Measurements from ENCODE around the gene MAGI2.

The MAGI2 gene

DNA sequence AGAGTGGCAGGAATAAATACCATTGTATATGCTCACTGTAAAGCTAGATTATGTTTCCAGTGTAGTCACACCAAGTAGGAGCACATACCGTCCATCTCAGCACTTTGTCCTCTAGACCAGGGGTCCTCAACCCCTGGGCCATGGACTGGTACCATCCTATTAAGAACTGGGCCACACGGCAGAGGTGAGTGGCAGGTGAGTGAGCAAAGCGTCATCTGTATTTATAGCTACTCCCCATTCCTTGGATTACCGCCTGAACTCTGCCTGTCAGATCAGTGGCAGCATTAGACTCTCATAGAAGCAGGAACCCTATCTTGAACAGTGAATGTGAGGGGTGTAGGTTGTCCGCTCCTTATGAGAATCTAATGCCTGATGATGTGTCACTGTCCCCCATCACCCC lies 735.3 kb downstream of the MAGI2 start:
- no peak overlapping the region for H3K27ac ChIP-seq

GRCh38 chr7:78716876-78717275 lies 736.6 kb downstream of the MAGI2 start:
- H3K27ac ChIP-seq: no peak overlapping the region
- no peak overlapping the region for H3K4me3 ChIP-seq

More for the DNA sequence above, 735.3 kb downstream of the MAGI2 start:
- no peak overlapping the region for H3K4me3 ChIP-seq

DNA sequence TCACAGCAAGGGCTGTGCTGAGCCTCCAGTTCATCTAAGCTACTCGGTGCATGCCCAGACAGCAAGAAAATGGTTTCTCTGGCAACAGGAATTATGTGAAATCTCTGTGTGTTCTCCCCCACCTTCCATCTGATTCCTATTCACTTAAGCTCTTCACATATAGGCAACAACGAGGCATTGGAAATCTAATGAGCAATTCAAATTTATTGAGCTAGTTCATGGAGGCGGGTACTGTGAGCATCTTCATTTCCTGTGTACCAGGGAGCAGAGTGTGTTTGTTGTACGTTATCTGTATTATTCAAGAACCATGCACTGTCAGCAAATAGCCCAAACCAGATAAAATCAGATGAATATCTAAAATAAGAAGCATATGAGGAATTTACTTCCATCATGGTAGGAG lies 739.1 kb downstream of the MAGI2 start:
- Histone ChIP-seq H3K27ac (no peak overlapping the region), H3K4me3 (no peak overlapping the region)

GRCh38 chr7:78712111-78712510 lies 741.4 kb downstream of the MAGI2 start:
- no peak overlapping the region for H3K4me3 ChIP-seq
- H3K27ac ChIP-seq: no peak overlapping the region

DNA sequence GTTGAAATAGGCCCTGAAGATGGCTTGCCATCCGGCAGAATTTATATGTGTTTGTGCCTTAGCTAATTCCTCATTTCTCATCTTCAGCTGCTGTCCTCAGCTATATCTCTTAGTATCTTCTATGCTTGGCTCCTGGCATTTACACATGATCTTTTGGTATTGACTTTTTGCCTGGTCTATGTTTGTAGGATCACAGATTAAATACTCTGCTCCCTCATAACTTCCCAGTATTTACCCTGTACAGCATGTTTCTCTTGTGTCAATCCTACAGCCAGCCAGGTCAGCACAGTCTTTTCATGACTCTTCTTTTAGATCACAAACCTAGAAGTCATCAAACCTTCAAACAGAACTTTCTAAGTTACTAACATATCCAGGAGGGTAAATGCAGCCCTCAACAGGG lies 743.8 kb downstream of the MAGI2 start:
- no peak overlapping the region for H3K27ac ChIP-seq
- H3K4me3 ChIP-seq: no peak overlapping the region

- Histone ChIP-seq H3K4me3 (no peak overlapping the region), H3K27ac (no peak overlapping the region)
These were observed 749.0 kb downstream of the MAGI2 start for GRCh38 chr7:78704504-78704903.

DNA sequence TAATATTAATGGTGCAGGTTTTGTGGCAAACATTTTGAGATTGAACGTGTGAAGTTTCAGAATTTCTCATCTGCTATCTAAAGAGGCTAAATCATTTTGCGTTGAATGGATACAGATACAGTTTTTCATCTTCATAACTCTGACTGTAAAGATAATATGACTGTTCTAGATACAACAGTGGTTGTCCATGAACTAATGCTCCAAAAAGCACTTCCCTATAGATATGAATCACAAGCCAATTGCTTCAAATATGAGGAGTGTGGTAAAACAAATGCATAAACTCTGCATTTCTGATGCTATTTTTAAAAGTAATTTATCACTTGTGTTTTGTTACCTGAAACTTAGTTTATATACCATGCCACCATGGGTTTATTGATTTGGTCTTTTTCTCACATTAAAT lies 750.1 kb downstream of the MAGI2 start:
- Histone ChIP-seq H3K4me3 (no peak overlapping the region), H3K27ac (no peak overlapping the region)

- no peak overlapping the region for H3K27ac ChIP-seq
These were observed 750.7 kb downstream of the MAGI2 start for GRCh38 chr7:78702770-78703169.

DNA sequence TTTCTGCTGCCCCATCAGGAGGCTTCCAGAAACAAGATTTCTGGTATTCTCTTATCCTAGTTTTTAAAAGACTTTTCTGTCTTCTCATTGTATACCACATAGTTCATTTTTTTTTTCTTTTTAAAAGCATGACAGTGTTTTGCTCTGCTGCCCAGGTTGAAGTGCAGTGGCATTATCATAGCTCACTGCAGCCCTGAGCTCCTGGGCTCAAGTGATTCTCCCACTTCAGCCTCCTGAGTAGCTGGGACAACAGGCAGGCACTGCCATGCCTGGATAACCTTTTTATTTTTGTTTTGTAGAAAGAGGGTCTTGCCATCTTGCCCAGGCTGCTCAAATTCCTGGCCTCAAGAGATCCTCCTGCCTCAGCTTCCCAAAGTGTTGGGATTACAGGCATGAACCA lies 757.6 kb downstream of the MAGI2 start:
- H3K27ac ChIP-seq: no peak overlapping the region
- no peak overlapping the region for H3K4me3 ChIP-seq

More at GRCh38 chr7:78702770-78703169, 750.7 kb downstream of the MAGI2 start:
- no peak overlapping the region for H3K4me3 ChIP-seq

- H3K27ac ChIP-seq: no peak overlapping the region
- no peak overlapping the region for H3K4me3 ChIP-seq
These were observed 761.9 kb downstream of the MAGI2 start for GRCh38 chr7:78691584-78691983.

- no peak overlapping the region for H3K4me3 ChIP-seq
- no peak overlapping the region for H3K27ac ChIP-seq
These were observed 763.3 kb downstream of the MAGI2 start for GRCh38 chr7:78690174-78690573.

GRCh38 chr7:78688376-78688775 lies 765.1 kb downstream of the MAGI2 start:
- H3K27ac ChIP-seq: no peak overlapping the region
- H3K4me3 ChIP-seq: no peak overlapping the region

DNA sequence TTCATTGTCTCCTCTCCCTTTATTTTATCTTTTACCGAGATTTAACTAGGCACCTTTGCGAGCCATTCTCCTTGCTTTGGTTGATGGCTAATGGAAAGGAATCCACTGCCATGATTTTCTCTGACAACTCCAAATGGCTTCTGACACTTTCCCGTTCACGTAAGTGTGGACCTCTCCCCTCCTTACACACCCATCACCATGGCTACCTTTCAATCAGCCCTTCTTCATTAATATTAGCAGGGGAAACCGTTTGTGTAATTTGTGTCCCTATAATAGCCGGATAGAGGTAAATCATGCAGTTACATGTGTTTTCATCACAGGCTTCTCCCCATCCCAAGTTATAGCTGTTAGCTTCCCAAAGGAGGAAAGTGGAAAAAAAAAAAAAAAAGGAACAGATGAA lies 767.3 kb downstream of the MAGI2 start:
- Histone ChIP-seq H3K4me3 (no peak overlapping the region), H3K27ac (no peak overlapping the region)

DNA sequence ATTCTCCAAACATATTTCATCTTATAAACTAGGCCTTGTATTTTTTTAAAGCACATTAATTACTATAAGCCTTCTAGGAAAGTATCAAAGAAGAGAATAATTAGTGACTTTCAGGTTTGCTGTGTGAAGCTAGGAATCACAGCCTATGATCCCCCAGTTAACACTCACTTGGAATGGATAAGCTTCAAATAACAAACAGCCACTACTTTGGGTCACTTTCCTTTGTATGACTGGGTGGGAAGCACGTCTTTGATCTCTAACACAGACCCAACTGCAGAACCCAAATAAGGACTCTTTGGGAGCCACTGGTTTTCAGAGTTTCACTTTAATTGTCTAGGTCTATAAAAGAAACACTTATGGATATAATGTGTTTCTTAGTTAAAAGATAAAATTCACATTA lies 769.3 kb downstream of the MAGI2 start:
- Histone ChIP-seq H3K27ac (no peak overlapping the region), H3K4me3 (no peak overlapping the region)

- Histone ChIP-seq H3K4me3 (no peak overlapping the region), H3K27ac (no peak overlapping the region)
These were observed 769.9 kb downstream of the MAGI2 start for GRCh38 chr7:78683566-78683965.

GRCh38 chr7:78679112-78679876 lies 774.2 kb downstream of the MAGI2 start:
- H3K4me3 ChIP-seq: no peak overlapping the region

DNA sequence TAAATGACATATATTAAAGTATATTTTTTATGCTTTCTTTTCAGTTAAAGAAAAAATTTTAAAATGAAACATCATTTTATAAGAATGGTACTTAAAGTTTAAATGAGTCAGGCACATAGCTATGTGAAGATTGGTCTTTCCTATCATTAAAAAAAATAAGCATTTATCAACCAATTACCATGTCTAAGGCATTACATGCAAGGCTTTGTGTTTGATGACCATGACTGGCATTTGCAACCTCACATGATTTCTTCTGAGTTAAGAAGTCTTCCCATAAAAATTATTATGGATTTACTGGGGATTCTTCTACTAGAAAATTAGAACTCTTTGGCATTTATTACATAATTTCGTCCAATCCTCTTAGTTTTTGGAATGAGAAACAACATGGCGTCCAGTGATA lies 776.1 kb downstream of the MAGI2 start:
- Histone ChIP-seq H3K4me3 (no peak overlapping the region), H3K27ac (no peak overlapping the region)

More at GRCh38 chr7:78679112-78679876, 774.2 kb downstream of the MAGI2 start:
- no peak overlapping the region for H3K27ac ChIP-seq

- no peak overlapping the region for H3K4me3 ChIP-seq
- H3K27ac ChIP-seq: no peak overlapping the region
These were observed 778.0 kb downstream of the MAGI2 start for GRCh38 chr7:78675511-78675910.

DNA sequence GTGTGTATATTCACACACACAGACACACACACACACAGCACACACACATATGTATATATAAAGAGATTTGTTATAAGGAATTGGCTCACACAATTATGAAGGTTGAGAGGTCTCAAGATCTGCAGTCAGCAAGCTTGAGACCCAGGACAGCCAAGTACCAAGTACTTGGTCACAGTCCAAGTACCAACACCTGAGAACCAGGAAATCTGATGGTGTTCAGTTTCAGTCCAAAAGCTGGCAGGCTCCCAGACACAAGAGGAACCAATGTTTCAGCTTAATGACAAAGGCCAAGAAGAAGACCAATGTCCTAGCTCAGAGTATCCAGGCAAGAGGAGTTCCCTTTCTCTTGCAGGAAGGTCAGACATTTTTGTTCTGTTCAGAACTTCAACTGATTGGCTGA lies 780.2 kb downstream of the MAGI2 start:
- no peak overlapping the region for H3K27ac ChIP-seq
- no peak overlapping the region for H3K4me3 ChIP-seq

DNA sequence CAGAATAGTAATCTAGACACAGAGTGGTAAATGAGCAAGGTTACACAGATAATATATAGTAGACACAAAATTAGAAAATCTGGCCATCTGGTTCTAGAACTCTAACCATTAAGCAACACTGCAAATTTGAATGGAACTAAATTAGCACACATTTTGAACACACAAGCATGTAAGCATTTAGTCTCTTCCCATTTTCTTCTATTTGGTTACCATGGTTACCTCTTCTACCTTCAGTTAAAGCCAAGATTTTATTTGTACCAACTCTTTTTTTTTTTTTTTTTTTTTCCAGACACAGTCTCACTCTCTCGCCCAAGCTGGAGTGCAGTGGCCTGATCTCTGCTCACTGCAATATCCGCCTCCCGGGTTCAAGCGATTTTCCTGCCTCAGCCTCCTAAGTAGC lies 790.5 kb downstream of the MAGI2 start:
- Histone ChIP-seq H3K4me3 (no peak overlapping the region), H3K27ac (no peak overlapping the region)

- Histone ChIP-seq H3K27ac (no peak overlapping the region), H3K4me3 (no peak overlapping the region)
These were observed 803.5 kb downstream of the MAGI2 start for GRCh38 chr7:78649976-78650375.

- Histone ChIP-seq H3K27ac (no peak overlapping the region), H3K4me3 (no peak overlapping the region)
These were observed 804.2 kb downstream of the MAGI2 start for GRCh38 chr7:78649236-78649635.
